ENCODE data around the gene GMPS.
"Not testable (repeated sequence)": the region's sequence is repeated elsewhere in the genome, so short reads cannot be mapped to it uniquely, and the experiment has no call there.

The GMPS gene

DNA sequence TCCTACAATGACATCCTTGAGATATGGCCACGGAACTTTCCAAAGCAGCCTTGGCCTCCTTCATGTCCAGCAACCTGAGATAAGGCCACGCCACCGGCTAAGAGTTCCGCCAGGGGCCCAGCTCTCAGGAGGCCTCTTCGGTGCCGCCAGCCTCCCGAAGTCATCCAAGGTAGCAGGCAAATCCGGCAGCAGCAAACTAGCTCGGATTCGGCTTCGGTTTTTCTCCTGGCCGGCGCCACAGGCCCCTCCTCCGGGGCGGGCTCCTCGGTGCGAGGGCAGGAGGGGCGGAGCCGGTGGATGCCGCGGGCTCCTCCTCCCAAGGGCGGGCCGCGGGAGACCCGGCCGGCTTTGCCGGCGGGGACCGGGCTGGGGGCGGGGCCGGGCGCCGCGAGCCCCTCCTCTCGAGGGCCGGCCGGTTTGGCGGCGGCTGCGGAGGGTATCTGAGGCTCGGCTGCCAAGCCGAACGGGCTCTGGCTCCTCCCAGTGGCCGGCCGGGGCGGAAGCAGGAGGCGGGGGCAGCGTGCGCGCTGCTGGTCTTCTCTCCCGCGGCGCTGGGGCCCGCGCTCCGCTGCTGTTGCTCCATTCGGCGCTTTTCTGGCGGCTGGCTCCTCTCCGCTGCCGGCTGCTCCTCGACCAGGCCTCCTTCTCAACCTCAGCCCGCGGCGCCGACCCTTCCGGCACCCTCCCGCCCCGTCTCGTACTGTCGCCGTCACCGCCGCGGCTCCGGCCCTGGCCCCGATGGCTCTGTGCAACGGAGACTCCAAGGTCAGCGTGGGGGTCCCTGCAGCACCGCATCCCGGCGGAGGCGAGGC lies at the start of gene GMPS:
Gene GMPS, plus strand, starts transcription at position 518 of the 812 bp plus-strand sequence. Its CDS starts 221 bp downstream, at position 739.
- TF ChIP-seq, protein P1, sequence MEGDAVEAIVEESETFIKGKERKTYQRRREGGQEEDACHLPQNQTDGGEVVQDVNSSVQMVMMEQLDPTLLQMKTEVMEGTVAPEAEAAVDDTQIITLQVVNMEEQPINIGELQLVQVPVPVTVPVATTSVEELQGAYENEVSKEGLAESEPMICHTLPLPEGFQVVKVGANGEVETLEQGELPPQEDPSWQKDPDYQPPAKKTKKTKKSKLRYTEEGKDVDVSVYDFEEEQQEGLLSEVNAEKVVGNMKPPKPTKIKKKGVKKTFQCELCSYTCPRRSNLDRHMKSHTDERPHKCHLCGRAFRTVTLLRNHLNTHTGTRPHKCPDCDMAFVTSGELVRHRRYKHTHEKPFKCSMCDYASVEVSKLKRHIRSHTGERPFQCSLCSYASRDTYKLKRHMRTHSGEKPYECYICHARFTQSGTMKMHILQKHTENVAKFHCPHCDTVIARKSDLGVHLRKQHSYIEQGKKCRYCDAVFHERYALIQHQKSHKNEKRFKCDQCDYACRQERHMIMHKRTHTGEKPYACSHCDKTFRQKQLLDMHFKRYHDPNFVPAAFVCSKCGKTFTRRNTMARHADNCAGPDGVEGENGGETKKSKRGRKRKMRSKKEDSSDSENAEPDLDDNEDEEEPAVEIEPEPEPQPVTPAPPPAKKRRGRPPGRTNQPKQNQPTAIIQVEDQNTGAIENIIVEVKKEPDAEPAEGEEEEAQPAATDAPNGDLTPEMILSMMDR (IDR thresholded peaks at IDR 0.05; ENCODE audit: control extremely low read depth, extremely low read depth, low read depth, missing control alignments): peak; percentile 63
- ChIA-PET CTCF (interaction anchor here (0.7 to 6.0 kb wide), 11 partner anchors 11 to 159 kb away, joined by 3 to 44 read pairs (median 5); partner anchors contain the start of genes C3orf33 and SLC33A1), POLR2A (interaction anchor here (0.7 to 1.7 kb wide), 5 partner anchors 12 to 65 kb away, joined by 3 to 6 read pairs (median 3); partner anchors contain the start of genes C3orf33 and SLC33A1)
- DNase-seq (ENCODE audit: extremely low spot score): peak; percentile 98

DNA sequence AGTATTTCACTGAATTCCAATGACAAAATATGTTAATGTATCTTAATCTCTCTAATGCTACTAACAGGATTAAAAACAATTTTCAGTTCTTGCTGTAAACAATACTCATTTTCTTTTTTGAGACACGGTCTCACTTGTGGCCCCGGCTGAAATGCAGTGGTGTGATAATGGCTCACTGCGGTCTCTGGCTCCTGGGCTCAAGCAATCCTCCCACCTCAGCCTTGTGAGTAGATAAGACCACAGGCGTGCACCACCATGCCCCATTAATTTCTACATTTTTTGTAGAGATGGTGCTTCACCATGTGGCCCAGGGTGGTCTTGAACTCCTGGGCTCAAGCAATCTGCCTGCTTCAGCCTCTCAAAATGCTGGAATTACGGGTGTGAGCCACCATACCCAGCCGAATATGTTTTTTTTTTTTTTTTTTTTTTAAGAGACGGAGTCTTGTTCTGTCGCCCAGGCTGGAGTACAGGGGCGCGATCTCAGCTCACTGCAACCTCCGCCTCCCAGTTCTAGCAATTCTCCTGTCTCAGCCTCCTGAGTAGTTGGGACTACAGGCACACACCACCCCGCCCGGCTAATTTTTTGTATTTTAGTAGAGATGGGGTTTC lies 41.9 kb upstream of the GMPS start:
- POLR2A ChIA-PET; DNase-seq (ENCODE audit: extremely low spot score): not testable (repeated sequence)
- CTCF ChIA-PET: interaction anchor here (1.0 to 1.6 kb wide), 3 partner anchors 14 to 22 kb away, joined by 3 to 15 read pairs (median 5); partner anchors contain the start of gene C3orf33

DNA sequence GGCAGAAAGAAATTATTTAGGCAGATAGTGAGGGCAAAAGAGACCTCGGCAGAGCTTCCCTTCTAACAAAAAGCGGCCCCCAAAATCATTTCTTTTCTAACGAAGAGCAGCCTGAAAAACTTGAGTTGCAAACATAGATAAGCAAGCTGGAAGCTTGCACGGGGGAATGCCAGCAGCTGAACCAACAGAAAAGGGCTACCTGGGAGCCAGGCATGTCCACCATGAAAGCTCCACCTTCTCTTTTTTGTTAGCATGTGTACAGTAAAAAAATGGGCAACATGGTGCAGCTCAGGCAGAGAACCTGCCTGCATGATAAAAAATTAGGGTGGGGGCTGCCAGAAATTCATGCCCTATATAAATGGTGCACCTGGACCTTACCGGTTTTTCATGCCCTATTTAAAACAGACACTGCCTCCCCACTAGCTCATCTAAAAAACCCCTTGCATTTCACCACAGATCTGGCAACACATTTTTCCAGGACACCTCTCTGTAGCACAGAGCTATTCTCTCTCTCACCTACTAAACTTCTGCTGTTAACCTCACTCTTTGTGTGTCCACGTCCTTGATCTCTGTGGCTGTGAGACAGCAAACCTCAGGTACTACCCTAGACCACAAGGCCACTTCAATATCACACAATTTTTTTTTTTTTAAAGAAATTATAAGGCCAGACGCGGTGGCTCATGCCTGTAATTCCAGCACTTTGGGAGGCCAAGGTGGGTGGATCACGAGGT lies 34.9 kb upstream of the GMPS start:
- POLR2A ChIA-PET: no interaction called here
- CTCF ChIA-PET: interaction anchor here (0.7 to 1.7 kb wide), 4 partner anchors 8 to 29 kb away, joined by 3 to 9 read pairs (median 4); partner anchors contain the start of gene C3orf33
- no peak for DNase-seq (ENCODE audit: extremely low spot score)
- TF ChIP-seq, protein P1 (IDR thresholded peaks at IDR 0.05; ENCODE audit: control extremely low read depth, extremely low read depth, low read depth, missing control alignments): no peak

DNA sequence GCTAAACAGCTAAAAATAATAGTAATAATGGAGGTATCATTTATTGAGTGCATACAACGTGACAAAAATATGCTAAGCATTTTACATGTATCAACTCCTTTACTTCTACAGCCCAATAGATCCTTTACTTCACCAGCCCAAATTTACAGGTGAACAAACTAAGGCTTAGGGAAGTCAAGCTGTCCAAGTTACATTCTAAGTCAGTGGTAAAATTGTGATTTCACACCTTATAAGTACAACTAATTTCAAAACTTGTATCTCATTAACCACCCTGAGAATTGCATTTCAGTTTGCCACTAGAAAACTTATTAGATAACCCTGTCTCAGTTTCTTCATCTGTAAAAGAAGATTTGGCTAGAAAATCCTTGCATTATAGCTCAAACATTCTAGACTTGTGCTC lies 26.9 kb upstream of the GMPS start:
- TF ChIP-seq, protein P1 (IDR thresholded peaks at IDR 0.05; ENCODE audit: control extremely low read depth, extremely low read depth, low read depth, missing control alignments): no peak
- ChIA-PET CTCF (interaction anchor here (1.4 to 2.0 kb wide), 3 partner anchors 8 to 37 kb away, joined by 4 to 6 read pairs (median 6); partner anchors contain the start of gene C3orf33), POLR2A (interaction anchor here (1.0 kb wide), 1 partner anchor 10 kb away, joined by 6 read pairs; no protein-coding TSS in a partner anchor)
- DNase-seq (ENCODE audit: extremely low spot score): no peak

DNA sequence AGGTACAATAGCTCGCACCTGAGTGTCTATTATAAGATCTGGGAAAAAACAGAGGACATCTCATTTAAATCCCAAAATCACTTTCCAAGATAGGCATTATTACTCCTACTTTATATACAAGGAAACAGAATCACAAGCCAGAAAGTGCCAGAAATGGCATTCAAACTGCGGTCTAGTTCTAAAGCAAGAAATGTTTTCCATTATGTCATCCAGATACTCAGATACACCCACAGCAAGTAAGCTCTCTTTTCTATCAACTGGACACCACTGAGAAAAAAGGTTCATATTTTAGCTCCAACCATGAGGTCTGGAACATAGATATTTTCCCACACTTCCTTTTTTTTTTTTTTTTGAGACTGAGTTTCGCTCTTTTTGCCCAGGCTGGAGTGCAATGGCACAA lies 24.3 kb upstream of the GMPS start:
- TF ChIP-seq, protein P1 (IDR thresholded peaks at IDR 0.05; ENCODE audit: control extremely low read depth, extremely low read depth, low read depth, missing control alignments): no peak
- peak; percentile 31 for DNase-seq (ENCODE audit: extremely low spot score)
- POLR2A ChIA-PET: interaction anchor here (0.7 kb wide), 3 partner anchors 42 to 1243 kb away, joined by 3 to 8 read pairs (median 4); no protein-coding TSS in a partner anchor
- CTCF ChIA-PET: interaction anchor here (0.7 to 1.3 kb wide), 3 partner anchors 17 to 40 kb away, joined by 3 to 11 read pairs (median 3); partner anchors contain the start of genes C3orf33 and GMPS

DNA sequence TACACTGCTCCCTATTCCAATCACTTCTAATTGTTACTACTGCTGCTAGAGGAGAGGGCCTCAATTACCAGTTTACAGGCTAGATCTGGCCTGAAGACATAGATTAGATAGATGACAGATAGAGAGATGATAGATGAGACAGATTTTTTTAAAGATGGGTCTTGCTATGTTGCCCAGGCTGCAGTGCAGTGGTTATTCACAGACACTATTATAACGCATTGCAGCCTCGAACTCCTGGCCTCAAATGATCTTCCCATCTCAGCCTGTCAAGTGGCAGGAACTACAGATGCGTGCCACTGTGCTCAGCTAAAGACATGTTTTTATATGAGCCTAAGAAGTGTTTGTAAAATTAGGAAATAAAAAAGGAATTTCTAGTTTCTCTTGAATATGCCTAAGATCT lies 22.5 kb upstream of the GMPS start:
- no peak for DNase-seq (ENCODE audit: extremely low spot score)
- ChIA-PET CTCF (interaction anchor here (4.8 kb wide), 1 partner anchor 42 kb away, joined by 18 read pairs; the partner anchor contains the start of gene C3orf33), POLR2A (no interaction called here)
- TF ChIP-seq, protein P1 (IDR thresholded peaks at IDR 0.05; ENCODE audit: control extremely low read depth, extremely low read depth, low read depth, missing control alignments): no peak

DNA sequence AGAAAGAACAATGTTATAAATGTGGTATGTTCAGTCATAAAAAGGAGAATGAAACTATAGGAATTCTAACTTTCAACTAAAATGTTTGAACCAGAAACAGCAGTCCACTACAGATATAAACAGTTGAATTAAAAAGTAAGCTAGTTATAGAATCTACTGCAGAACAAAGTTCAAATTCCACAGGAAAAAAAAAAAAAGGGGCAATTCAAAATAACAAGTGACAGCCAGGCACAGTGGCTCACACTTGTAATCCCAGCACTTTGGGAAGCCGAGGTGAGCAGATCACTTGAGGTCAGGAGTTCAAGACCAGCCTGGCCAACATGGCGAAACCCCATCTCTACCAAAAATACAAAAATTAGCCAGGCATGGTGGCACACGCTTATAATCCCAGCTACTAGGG lies 21.0 kb upstream of the GMPS start:
- CTCF ChIA-PET: interaction anchor here (0.7 to 4.8 kb wide), 2 partner anchors 14 to 43 kb away, joined by 3 to 18 read pairs; partner anchors contain the start of gene C3orf33
- DNase-seq (ENCODE audit: extremely low spot score); POLR2A ChIA-PET: not testable (repeated sequence)
